Adrenal gland (tissue), 5 donors: ENCODE results near the gene ACAN.

Experiments
- POLR2A ChIP-seq, 2 donors: fragments of 450-650 bp; IDR thresholded peaks; one replicate each; pipeline ENCODE4 v1.6.1; 2017; ENCODE audit warnings: antibody characterized with exemption in 2 of 2, mild to moderate bottlenecking in 2 of 2, moderate library complexity in 1 of 2
- TF ChIP-seq, protein P1 (sequence below), 6 experiments: fragments of 450-650 bp in 4 of 6; fragments of 200-600 bp in 2 of 6; sonication (generic) in 1 of 6; IDR thresholded peaks; 1 replicate in 5 of 6; 2 replicates in 1 of 6; pipeline versions ENCODE4 v1.5.1 to v1.8.0; 2016 to 2021; ENCODE audit warnings: antibody characterized with exemption in 6 of 6, mild to moderate bottlenecking in 2 of 6, moderate library complexity in 1 of 6
- donor health status: DM: no; HTN: no; CAD: no.

DNA sequence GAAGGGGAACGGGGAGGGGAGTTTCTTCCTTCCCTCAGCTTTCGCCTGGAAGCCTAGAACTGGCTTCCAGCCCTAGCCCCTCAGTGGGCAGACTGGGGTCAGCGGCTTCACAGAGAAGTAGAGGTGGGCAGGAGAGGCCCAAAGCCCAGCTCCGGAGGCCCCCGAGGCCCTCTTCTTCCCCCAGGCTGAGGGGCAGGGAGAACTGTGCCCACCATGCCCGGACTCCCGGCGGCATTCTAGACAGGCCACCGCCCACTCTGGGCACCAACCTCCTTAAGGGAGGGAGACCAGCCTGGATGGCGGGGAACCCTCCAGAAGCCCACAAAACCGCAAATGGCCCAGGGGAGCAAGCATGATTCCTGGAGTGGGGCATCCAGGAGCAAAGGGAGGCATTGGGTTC, 74.2 kb downstream of the ACAN start:
- TF ChIP-seq, protein P1, sequence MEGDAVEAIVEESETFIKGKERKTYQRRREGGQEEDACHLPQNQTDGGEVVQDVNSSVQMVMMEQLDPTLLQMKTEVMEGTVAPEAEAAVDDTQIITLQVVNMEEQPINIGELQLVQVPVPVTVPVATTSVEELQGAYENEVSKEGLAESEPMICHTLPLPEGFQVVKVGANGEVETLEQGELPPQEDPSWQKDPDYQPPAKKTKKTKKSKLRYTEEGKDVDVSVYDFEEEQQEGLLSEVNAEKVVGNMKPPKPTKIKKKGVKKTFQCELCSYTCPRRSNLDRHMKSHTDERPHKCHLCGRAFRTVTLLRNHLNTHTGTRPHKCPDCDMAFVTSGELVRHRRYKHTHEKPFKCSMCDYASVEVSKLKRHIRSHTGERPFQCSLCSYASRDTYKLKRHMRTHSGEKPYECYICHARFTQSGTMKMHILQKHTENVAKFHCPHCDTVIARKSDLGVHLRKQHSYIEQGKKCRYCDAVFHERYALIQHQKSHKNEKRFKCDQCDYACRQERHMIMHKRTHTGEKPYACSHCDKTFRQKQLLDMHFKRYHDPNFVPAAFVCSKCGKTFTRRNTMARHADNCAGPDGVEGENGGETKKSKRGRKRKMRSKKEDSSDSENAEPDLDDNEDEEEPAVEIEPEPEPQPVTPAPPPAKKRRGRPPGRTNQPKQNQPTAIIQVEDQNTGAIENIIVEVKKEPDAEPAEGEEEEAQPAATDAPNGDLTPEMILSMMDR (IDR thresholded peaks at IDR 0.05), result no peak
- no peak for TF ChIP-seq POLR2A (IDR thresholded peaks at IDR 0.05)
